GM18499 (cell line): Measurements from ENCODE around the gene COL4A2.

Experiments used
- ATAC-seq: cut with Tn5 transposase; IDR thresholded peaks from one replicate; pipeline ENCODE4 v1.9.1; 2021; ENCODE audit warnings: moderate number of reproducible peaks; ENCODE audit not compliant: insufficient read depth, unreplicated experiment

COL4A2 gene

GRCh38 chr13:110289174-110289573 is 17.9 kb upstream of the COL4A2 start:
- no peak for ATAC-seq

- no peak for ATAC-seq
Measured at GRCh38 chr13:110289661-110290060, 17.4 kb upstream of the COL4A2 start.

GRCh38 chr13:110290153-110290552 is 16.9 kb upstream of the COL4A2 start:
- no peak for ATAC-seq

GRCh38 chr13:110290826-110291225 is 16.3 kb upstream of the COL4A2 start:
- no peak for ATAC-seq

GRCh38 chr13:110291286-110291685 is 15.8 kb upstream of the COL4A2 start:
- ATAC-seq = no peak

- no peak for ATAC-seq
Measured at GRCh38 chr13:110293037-110293436, 14.0 kb upstream of the COL4A2 start.

- ATAC-seq = no peak
Measured at GRCh38 chr13:110293649-110294048, 13.4 kb upstream of the COL4A2 start.

GRCh38 chr13:110294146-110294545 is 12.9 kb upstream of the COL4A2 start:
- ATAC-seq = no peak

- ATAC-seq = no peak
Measured at GRCh38 chr13:110294622-110295021, 12.5 kb upstream of the COL4A2 start.

GRCh38 chr13:110297011-110297410 is 10.1 kb upstream of the COL4A2 start:
- no peak for ATAC-seq

- ATAC-seq = no peak
Measured at GRCh38 chr13:110297766-110298504, 9.1 kb upstream of the COL4A2 start.

GRCh38 chr13:110298505-110299282 is 8.4 kb upstream of the COL4A2 start:
- no peak for ATAC-seq

- ATAC-seq = no peak
Measured at GRCh38 chr13:110299283-110299840, 7.7 kb upstream of the COL4A2 start.

GRCh38 chr13:110300090-110300815 is 6.8 kb upstream of the COL4A2 start:
- no peak for ATAC-seq

- ATAC-seq = no peak
Measured at GRCh38 chr13:110301083-110301482, 6.0 kb upstream of the COL4A2 start.

- ATAC-seq = no peak
Measured at GRCh38 chr13:110301606-110302553, 5.2 kb upstream of the COL4A2 start.

GRCh38 chr13:110302997-110303396 is 4.1 kb upstream of the COL4A2 start:
- no peak for ATAC-seq

GRCh38 chr13:110303644-110304043 is 3.4 kb upstream of the COL4A2 start:
- ATAC-seq = no peak

GRCh38 chr13:110304256-110304655 is 2.8 kb upstream of the COL4A2 start:
- no peak for ATAC-seq

GRCh38 chr13:110305001-110305400 is 2.1 kb upstream of the COL4A2 start:
- ATAC-seq = no peak
